ENCODE data around the gene IGFL4.

GRCh38 chr19:46043519-46043918 lies 2.7 kb upstream of the IGFL4 start:
- TF ChIP-seq CTCF (IDR thresholded peaks at IDR 0.05) (no peak), POLR2A (IDR thresholded peaks at IDR 0.05) (no peak), EP300 (IDR thresholded peaks at IDR 0.05; ENCODE audit: low read depth) (no peak), POLR2AphosphoS5 (IDR thresholded peaks at IDR 0.05) (no peak)

All from transverse colon (tissue), 4 donors.